Muscle of leg (tissue), 11 donors: ENCODE measurements around the gene EPS8. TPM values are rescaled to one million over a fixed set of nuclear protein-coding genes. Genes with fewer than 3 reads are reported as not detected.

Experiments
- DNase-seq: peaks from one replicate; pipeline ENCODE4 v3.0.0; 2013
- H3K27ac ChIP-seq: one replicate; pipeline ENCODE4 v1.5.1; 2013; ENCODE audit warnings: mild to moderate bottlenecking, low read length, control low read depth
- H3K27me3 ChIP-seq: one replicate; pipeline ENCODE4 v1.6.1; 2013; ENCODE audit warnings: low read length; ENCODE audit not compliant: control insufficient read depth, insufficient read depth
- H3K36me3 ChIP-seq: one replicate; pipeline ENCODE4 v1.6.1; 2013; ENCODE audit warnings: low read length; ENCODE audit not compliant: control insufficient read depth, insufficient read depth
- H3K4me1 ChIP-seq: one replicate; pipeline ENCODE4 v1.6.1; 2013; ENCODE audit warnings: low read length; ENCODE audit not compliant: control insufficient read depth, insufficient read depth
- H3K4me3 ChIP-seq: one replicate; pipeline ENCODE4 v1.5.1; 2013; ENCODE audit warnings: low read length, control low read depth
- H3K9me3 ChIP-seq: replicated peaks from 2 replicates; pipeline ENCODE4 v1.6.1; 2013; ENCODE audit warnings: low read depth, low read length; ENCODE audit not compliant: control insufficient read depth
- WGBS: methylation state at CpG from one replicate; pipeline ENCODE4 v1.1.5; 2013; ENCODE audit warnings: missing lambda C conversion rate; ENCODE audit not compliant: insufficient coverage; 5-methylcytosine and 5-hydroxymethylcytosine counted together
- polyA plus RNA-seq, 8 donors: library from polyadenylated mRNA; unstranded; fragments of 120-200 nt; gene quantifications; one replicate each; pipeline versions ENCODE4 v1.2.1 to v1.2.3, GENCODE V29; 2013; ENCODE audit warnings: inconsistent platforms in 1 of 8, low replicate concordance in 1 of 8; ENCODE audit not compliant: insufficient read length in 8 of 8, insufficient read depth in 1 of 8
- total RNA-seq: library from RNA; stranded (reverse); fragments of 120-200 nt; gene quantifications from one replicate; pipeline ENCODE4 v1.2.4, GENCODE V29; 2013

EPS8 gene
- total and polyA plus RNA-seq, 9 donors: 27.2 to 52.6 (median 37.1) TPM

DNA sequence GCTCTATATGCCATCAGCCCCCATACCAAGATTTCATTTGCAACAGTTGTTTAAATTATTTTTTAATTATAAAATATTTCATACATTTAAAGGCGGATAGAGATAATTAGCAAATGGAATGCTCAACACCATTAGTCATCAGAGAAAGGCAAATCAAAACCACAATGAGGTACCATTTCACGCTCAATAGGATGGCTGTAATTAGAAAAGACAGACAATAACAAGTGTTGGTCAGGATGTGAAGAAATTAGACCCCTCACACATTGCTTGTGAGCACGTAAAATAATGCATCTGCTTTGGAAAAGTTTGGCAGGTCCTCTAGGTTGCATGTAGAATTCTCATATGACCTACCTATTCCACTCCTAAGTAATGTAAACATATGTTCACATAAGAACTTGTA lies 35.3 kb upstream of the EPS8 start:
- H3K4me1 ChIP-seq: no peaks in the 10 kb centered on the region
- H3K9me3 ChIP-seq: no peaks in the 10 kb centered on the region
- WGBS: no CpG with 5 or more reads among the region's 3 CpGs
- no peak overlapping the region for H3K27ac ChIP-seq
- no peaks in the 10 kb centered on the region for H3K27me3 ChIP-seq
- H3K36me3 ChIP-seq: no peaks in the 10 kb centered on the region
- no peak for DNase-seq
- H3K4me3 ChIP-seq: no peak overlapping the region

DNA sequence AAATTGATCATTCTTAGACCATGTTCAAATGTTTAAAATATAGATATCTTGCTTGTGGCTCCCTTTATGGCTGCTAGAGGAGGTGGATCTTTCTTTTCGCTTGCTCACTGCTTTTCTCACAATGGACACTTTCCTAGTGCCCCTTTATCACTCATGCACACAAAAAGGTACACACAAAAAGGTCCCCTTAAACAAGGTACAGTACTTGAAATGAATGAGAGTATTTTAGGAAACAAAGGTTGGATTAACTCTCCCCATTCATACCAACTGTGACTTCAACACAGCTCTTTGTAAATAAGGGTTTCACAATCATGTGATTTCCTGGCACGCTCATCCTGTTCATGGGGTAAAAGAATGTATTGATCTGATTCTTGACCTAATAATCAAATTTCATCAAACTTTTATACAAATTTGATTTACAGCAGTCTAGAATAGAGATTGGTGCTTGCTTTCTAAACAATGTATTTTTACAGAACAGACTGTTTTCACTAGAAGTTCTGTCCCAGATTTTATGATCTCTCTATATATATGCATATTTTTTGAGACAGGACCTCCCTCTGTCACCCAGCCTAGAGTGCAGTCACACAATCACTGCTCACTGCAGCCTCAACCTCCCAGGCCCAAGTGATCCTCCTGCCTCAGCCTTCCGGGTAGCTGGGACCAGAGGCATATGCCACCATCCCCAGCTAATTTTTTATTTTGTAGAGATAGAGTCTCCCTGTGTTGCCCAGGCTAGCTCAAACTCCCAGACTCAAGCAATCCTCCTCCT lies 34.4 kb upstream of the EPS8 start:
- no peak for DNase-seq
- H3K4me3 ChIP-seq: no peak overlapping the region
- no peaks in the 10 kb centered on the region for H3K27me3 ChIP-seq
- H3K27ac ChIP-seq: no peak overlapping the region
- H3K4me1 ChIP-seq: no peaks in the 10 kb centered on the region
- no peaks in the 10 kb centered on the region for H3K36me3 ChIP-seq
- H3K9me3 ChIP-seq: no peaks in the 10 kb centered on the region
- WGBS: no CpG with 5 or more reads among the region's 3 CpGs

DNA sequence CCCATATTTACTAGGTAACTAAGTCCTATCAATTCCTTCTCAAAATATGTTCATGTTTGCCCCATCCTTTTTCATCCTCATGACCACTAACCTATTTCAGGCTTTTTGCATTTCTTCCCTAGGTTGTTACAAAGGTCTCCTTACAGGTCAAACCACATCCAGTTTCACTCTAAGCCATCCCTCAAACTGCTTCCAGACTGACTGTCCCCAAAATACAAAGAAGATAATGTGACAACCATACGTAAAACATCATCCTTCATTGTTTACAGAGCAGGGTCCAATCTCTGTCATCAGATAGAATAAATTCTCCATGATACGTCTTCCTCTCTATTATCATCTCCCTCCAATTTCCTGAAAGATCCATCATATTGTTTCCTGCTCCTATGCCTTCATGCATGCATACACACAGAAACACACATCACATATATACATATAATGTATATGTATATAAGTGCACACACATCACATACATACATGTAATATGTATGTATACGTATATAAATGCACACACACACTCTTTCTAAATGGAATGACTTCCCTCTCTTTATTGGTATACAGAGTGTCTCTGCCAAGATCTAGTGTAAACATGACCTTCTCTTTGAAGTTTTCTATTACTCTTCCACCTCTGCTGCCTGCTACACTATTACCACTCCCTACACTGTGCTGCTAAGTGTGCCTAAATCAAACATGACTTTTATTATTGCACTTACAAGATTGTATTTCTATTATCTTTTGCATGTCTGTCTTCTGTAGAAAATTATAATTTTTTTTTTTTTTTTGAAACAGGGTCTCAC lies 30.7 kb upstream of the EPS8 start:
- no peaks in the 10 kb centered on the region for H3K9me3 ChIP-seq
- H3K4me3 ChIP-seq: no peak overlapping the region
- no peaks in the 10 kb centered on the region for H3K36me3 ChIP-seq
- no peak overlapping the region for H3K27ac ChIP-seq
- no peaks in the 10 kb centered on the region for H3K27me3 ChIP-seq
- H3K4me1 ChIP-seq: no peaks in the 10 kb centered on the region
- no peak for DNase-seq
- 100% methylated on average over 1 of the region's 3 CpGs for WGBS

DNA sequence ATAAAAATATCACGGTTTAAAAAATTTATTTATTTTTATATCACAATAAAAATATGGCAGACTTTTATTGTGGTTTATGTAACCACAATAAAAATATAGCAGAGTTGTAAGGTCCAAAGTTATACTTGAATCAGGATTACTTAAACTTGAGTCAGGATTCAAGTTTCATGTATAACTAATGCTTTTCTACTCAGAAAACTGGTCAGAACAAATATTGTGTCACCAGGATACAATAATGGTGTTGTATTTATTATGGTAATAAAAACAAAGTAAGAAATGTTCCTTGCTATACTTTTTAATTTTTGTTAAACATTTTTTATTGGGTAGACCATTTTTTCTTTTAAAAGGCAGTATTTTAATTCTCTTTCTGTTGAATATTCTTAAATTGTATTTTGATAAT lies 29.2 kb upstream of the EPS8 start:
- H3K4me1 ChIP-seq: no peaks in the 10 kb centered on the region
- WGBS: no CpG with 5 or more reads among the region's 1 CpG
- H3K36me3 ChIP-seq: no peaks in the 10 kb centered on the region
- H3K27me3 ChIP-seq: no peaks in the 10 kb centered on the region
- no peaks in the 10 kb centered on the region for H3K9me3 ChIP-seq
- no peak overlapping the region for H3K27ac ChIP-seq
- no peak overlapping the region for H3K4me3 ChIP-seq
- no peak for DNase-seq

DNA sequence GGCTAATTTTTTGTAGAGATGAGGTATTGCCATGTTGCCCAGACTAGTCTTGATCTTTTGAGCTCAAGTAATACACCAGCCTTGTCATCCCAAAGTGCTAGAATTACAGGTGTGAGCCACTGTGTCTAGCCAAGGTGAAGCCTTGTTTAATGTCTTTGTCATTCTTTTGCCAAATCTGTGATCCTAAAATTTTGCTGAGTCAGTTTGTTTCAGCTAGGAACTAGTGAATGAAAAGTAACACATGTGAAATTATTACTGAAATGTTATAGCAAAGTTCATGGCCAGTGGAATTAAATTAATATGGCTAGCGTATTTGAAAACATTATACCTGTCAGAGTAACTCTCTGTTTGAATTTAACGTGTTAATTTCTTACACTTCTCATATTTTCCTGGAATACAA lies 26.5 kb upstream of the EPS8 start:
- no peak for DNase-seq
- Histone ChIP-seq H3K27ac (no peak overlapping the region), H3K4me3 (no peak overlapping the region), H3K27me3 (no peaks in the 10 kb centered on the region), H3K4me1 (no peaks in the 10 kb centered on the region), H3K9me3 (no peaks in the 10 kb centered on the region), H3K36me3 (no peaks in the 10 kb centered on the region)
- no CpG with 5 or more reads among the region's 2 CpGs for WGBS

DNA sequence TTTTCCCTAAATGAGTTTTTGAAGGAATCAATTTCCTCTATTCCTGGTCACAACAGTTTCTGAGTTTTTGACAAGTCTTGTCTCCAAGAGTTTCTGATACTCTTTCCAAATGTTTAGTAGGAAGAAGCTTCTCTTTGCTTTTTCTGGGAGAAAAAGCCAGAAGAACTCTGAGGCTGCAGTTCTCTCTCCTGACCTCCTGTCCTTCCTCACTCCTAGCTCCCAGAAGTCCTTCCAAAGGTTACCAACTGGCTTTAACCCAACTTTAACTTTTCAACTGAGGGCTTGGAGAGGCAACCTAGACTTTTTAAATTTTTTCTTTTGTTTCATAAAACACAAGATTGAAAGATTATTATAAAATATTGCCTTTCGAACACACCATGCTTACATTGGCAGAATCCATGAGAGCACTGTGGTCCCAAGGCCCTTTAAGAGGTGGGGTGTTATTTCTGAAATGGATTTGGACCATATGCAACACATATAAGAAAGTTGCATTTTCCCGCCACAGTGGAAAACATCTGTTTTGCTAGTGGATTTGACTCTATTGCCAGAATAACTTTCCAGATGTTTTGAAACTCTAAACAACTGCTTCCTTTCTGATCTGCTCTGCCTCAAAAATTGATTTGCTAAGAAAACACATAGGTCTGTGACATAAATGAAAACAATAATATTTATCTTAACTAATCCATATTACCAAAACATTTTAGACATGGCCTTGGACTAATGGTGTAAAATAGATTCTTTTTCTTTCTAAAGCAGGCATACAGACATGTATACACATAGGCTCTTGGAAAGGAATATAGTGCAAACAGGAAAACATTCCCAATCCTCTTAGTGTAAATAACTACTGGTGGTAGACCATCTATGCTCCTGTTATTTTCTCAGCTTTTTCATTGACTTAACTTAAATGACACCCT lies 22.3 kb upstream of the EPS8 start:
- H3K27me3 ChIP-seq: no peaks in the 10 kb centered on the region
- H3K4me1 ChIP-seq: peaks cover 3% of the 10 kb centered on the region
- no peaks in the 10 kb centered on the region for H3K9me3 ChIP-seq
- H3K4me3 ChIP-seq: no peak overlapping the region
- H3K36me3 ChIP-seq: no peaks in the 10 kb centered on the region
- DNase-seq: peak; percentile 98
- H3K27ac ChIP-seq: peak overlapping the region; percentile 84
- no CpG with 5 or more reads among the region's 2 CpGs for WGBS

DNA sequence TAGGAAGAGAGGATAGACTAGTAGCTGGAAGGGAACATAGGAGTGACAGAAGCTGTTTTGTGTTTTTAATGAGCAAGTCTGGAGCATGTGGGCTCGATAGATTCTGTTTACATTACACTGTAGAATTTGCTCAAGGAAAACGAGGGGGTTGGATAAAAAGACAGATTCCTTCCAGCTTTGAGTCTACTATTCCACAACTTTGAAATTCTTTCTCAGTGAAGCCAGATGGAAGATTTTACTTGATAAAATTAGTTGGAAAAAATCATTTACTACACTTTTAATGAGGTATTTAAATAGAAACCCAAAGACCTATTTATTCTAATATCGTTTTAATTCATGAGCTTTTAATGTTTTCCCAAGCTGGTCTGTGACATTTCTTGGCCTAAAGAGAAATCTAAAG lies 19.5 kb upstream of the EPS8 start:
- Histone ChIP-seq H3K4me3 (no peak overlapping the region), H3K27ac (peak overlapping the region; percentile 56), H3K27me3 (no peaks in the 10 kb centered on the region), H3K4me1 (peaks cover 3% of the 10 kb centered on the region), H3K36me3 (no peaks in the 10 kb centered on the region), H3K9me3 (no peaks in the 10 kb centered on the region)
- no CpG with 5 or more reads among the region's 3 CpGs for WGBS
- DNase-seq: peak; percentile 76

DNA sequence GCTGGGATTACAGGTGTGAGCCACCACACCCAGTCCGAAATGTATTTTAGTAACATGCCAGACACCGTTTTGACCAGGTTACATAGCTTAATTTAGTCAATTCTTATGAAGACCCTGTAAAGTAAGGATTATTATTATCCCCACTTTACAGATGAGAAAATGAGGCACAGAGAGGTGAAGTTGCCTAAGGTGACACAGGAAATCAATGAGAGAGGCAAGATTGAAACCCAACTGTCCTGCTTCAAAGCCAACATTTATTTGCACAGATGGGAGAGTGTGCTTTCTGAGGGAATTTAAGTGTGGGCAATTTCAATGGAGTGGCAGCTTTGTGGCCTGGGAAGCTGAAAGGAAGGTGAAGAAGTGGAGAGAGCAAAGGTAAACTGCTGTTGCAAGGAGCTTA lies 19.1 kb upstream of the EPS8 start:
- H3K36me3 ChIP-seq: no peaks in the 10 kb centered on the region
- H3K9me3 ChIP-seq: no peaks in the 10 kb centered on the region
- whole genome bisulfite sequencing: no CpG with 5 or more reads among the region's 2 CpGs
- DNase-seq: no peak
- H3K27me3 ChIP-seq: no peaks in the 10 kb centered on the region
- peaks cover 3% of the 10 kb centered on the region for H3K4me1 ChIP-seq
- peak overlapping the region; percentile 56 for H3K27ac ChIP-seq
- no peak overlapping the region for H3K4me3 ChIP-seq

DNA sequence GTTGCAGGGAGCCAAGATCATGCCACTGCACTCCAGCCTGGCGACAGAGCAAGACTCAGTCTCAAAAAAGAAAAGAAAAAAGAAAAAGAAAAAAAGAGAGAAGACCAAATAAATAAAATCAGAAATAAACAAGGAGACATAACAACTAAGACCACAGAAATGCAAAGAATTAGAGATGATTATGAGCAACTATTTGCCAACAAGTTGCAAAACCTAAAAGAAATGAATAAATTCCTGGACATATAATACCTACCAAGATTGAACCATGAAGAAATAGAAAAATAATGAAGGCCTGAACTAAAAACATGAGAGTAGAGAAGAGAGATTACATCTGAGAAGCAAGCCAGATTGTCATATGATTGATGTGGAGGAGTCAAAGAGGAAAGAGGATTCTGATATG lies 17.6 kb upstream of the EPS8 start:
- H3K4me1 ChIP-seq: peaks cover 3% of the 10 kb centered on the region
- H3K9me3 ChIP-seq: no peaks in the 10 kb centered on the region
- DNase-seq: no peak
- H3K27me3 ChIP-seq: no peaks in the 10 kb centered on the region
- H3K4me3 ChIP-seq: no peak overlapping the region
- no peaks in the 10 kb centered on the region for H3K36me3 ChIP-seq
- no peak overlapping the region for H3K27ac ChIP-seq
- no CpG with 5 or more reads among the region's 1 CpG for WGBS
